ENCODE data around the gene IL1R2. TPM values are rescaled to one million over a fixed set of nuclear protein-coding genes. Genes with fewer than 3 reads are reported as not detected.
A peak's percentile ranks its signal among the peaks of the same experiment; 100 is the strongest.

The IL1R2 gene
- total and polyA plus RNA-seq, 2 of the 13 experiments (the other 11 are each of a cell fraction or from before 2014, with no cell fraction given): 3.6 to 7.3 TPM

- Histone ChIP-seq H3K4me1 (ENCODE audit: insufficient read depth, low read length) (peaks cover 41% of the 10 kb centered on the region), H3K4me2 (ENCODE audit: low read depth, low read length) (no peak overlapping the region), H3K79me2 (ENCODE audit: insufficient read depth, low read length) (no peaks in the 10 kb centered on the region), H4K20me1 (ENCODE audit: insufficient read depth, low read length) (no peaks in the 10 kb centered on the region), H3K27me3 (ENCODE audit: control insufficient read depth in 1 of 2, insufficient read depth in 2 of 2, low read length in 2 of 2) (no peaks in the 10 kb centered on the region; a peak in 1 of 5 replicates), H3K9ac (ENCODE audit: insufficient read depth, low read depth, low read length) (no peak overlapping the region), H3K4me3 (replicated peaks in 1 of 3; ENCODE audit: insufficient read depth in 1 of 3, low read depth in 2 of 3, low read length in 3 of 3) (no peak overlapping the region), H2AFZ (ENCODE audit: low read length) (no peak overlapping the region), H3K27ac (ENCODE audit: extremely low read length, insufficient read depth, low read length) (no peak overlapping the region), H3K36me3 (replicated peaks in 1 of 2; ENCODE audit: control insufficient read depth in 1 of 2, insufficient read depth in 2 of 2, low read length in 2 of 2) (no peaks in the 10 kb centered on the region), H3K9me3 (ENCODE audit: low read length) (no peaks in the 10 kb centered on the region)
- no TSS peak for BruUV-seq (replicated peaks)
- POLR2A ChIA-PET: no interaction called here
- intact Hi-C loops (cut with micrococcal nuclease; ENCODE audit: unreplicated experiment): loop anchor here (5.0 kb wide), 1 partner anchor 356 kb away; the partner anchor contains the start of gene IL18R1
- in situ Hi-C loops (cut with HindIII; ENCODE audit: extremely low pct_ligation_motif_present, low pct_unique_long_range_greater_than_20kb): no loop called here
- WGBS (ENCODE audit: low lambda C conversion rate): 87% methylated on average over 7 of the region's 7 CpGs
- CTCF ChIA-PET (ENCODE audit: low intra/inter-chr PET ratio, low total read pairs): no interaction called here
- no peak for ATAC-seq
- no peak for DNase-seq (ENCODE audit: low spot score)
- FAIRE-seq: no peak
- TF ChIP-seq, protein P1, sequence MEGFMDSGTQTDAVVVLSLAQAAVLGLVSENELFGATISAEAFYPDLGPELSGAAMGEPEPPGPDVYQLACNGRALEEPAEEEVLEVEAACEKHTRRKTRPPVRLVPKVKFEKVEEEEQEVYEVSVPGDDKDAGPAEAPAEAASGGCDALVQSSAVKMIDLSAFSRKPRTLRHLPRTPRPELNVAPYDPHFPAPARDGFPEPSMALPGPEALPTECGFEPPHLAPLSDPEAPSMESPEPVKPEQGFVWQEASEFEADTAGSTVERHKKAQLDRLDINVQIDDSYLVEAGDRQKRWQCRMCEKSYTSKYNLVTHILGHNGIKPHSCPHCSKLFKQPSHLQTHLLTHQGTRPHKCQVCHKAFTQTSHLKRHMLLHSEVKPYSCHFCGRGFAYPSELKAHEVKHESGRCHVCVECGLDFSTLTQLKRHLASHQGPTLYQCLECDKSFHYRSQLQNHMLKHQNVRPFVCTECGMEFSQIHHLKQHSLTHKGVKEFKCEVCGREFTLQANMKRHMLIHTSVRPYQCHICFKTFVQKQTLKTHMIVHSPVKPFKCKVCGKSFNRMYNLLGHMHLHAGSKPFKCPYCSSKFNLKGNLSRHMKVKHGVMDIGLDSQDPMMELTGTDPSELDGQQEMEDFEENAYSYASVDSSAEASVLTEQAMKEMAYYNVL (CRISPR knock-in tag; IDR thresholded peaks at IDR 0.05; ENCODE audit: borderline replicate concordance): 0 out of 2 replicates have a peak, but pooled peaks have one; percentile 24
- TF ChIP-seq ZNF552 (CRISPR knock-in tag; IDR thresholded peaks at IDR 0.05; ENCODE audit: borderline replicate concordance): no peak
Measured at GRCh38 chr2:102000813-102001766, 9.3 kb downstream of the IL1R2 start.

GRCh38 chr2:102001767-102002142, 10.0 kb downstream of the IL1R2 start:
- Histone ChIP-seq H3K27me3 (ENCODE audit: control insufficient read depth in 1 of 2, insufficient read depth in 2 of 2, low read length in 2 of 2) (no peaks in the 10 kb centered on the region; a peak in 1 of 5 replicates), H2AFZ (ENCODE audit: low read length) (no peak overlapping the region), H3K27ac (ENCODE audit: extremely low read length, insufficient read depth, low read length) (no peak overlapping the region), H3K79me2 (ENCODE audit: insufficient read depth, low read length) (no peaks in the 10 kb centered on the region), H4K20me1 (ENCODE audit: insufficient read depth, low read length) (no peaks in the 10 kb centered on the region), H3K9me3 (ENCODE audit: low read length) (no peaks in the 10 kb centered on the region), H3K4me2 (ENCODE audit: low read depth, low read length) (no peak overlapping the region), H3K9ac (ENCODE audit: insufficient read depth, low read depth, low read length) (no peak overlapping the region), H3K4me3 (replicated peaks in 1 of 3; ENCODE audit: insufficient read depth in 1 of 3, low read depth in 2 of 3, low read length in 3 of 3) (no peak overlapping the region), H3K36me3 (replicated peaks in 1 of 2; ENCODE audit: control insufficient read depth in 1 of 2, insufficient read depth in 2 of 2, low read length in 2 of 2) (no peaks in the 10 kb centered on the region), H3K4me1 (ENCODE audit: insufficient read depth, low read length) (peaks cover 47% of the 10 kb centered on the region)
- POLR2A ChIA-PET: no interaction called here
- intact Hi-C loops (cut with micrococcal nuclease; ENCODE audit: unreplicated experiment): loop anchor here (5.0 kb wide), 1 partner anchor 356 kb away; the partner anchor contains the start of gene IL18R1
- 78% methylated on average over 4 of the region's 4 CpGs for WGBS (ENCODE audit: low lambda C conversion rate)
- in situ Hi-C loops (cut with HindIII; ENCODE audit: extremely low pct_ligation_motif_present, low pct_unique_long_range_greater_than_20kb): no loop called here
- CTCF ChIA-PET (ENCODE audit: low intra/inter-chr PET ratio, low total read pairs): no interaction called here
- ATAC-seq: no peak
- FAIRE-seq: no peak
- DNase-seq (ENCODE audit: low spot score): no peak
- no TSS peak for BruUV-seq (replicated peaks)
- TF ChIP-seq ZNF768 (CRISPR knock-in tag; IDR thresholded peaks at IDR 0.05) (no peak), MYC (CRISPR knock-in tag; IDR thresholded peaks at IDR 0.05; ENCODE audit: borderline replicate concordance) (no peak), ZSCAN12 (CRISPR knock-in tag; IDR thresholded peaks at IDR 0.05) (no peak), HOXD1 (CRISPR knock-in tag; IDR thresholded peaks at IDR 0.05) (no peak), NFE2L1 (CRISPR knock-in tag; IDR thresholded peaks at IDR 0.05; ENCODE audit: borderline replicate concordance) (no peak)
- TF ChIP-seq, protein P2, sequence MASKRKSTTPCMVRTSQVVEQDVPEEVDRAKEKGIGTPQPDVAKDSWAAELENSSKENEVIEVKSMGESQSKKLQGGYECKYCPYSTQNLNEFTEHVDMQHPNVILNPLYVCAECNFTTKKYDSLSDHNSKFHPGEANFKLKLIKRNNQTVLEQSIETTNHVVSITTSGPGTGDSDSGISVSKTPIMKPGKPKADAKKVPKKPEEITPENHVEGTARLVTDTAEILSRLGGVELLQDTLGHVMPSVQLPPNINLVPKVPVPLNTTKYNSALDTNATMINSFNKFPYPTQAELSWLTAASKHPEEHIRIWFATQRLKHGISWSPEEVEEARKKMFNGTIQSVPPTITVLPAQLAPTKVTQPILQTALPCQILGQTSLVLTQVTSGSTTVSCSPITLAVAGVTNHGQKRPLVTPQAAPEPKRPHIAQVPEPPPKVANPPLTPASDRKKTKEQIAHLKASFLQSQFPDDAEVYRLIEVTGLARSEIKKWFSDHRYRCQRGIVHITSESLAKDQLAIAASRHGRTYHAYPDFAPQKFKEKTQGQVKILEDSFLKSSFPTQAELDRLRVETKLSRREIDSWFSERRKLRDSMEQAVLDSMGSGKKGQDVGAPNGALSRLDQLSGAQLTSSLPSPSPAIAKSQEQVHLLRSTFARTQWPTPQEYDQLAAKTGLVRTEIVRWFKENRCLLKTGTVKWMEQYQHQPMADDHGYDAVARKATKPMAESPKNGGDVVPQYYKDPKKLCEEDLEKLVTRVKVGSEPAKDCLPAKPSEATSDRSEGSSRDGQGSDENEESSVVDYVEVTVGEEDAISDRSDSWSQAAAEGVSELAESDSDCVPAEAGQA (IDR thresholded peaks at IDR 0.05; ENCODE audit: low read depth): no peak
- TF ChIP-seq, protein P2 (CRISPR knock-in tag; IDR thresholded peaks at IDR 0.05; ENCODE audit: borderline replicate concordance): no peak
